HG03521 (cell line): ENCODE measurements around the gene SGPP2.
"Not testable (repeated sequence)": the region's sequence is repeated elsewhere in the genome, so short reads cannot be mapped to it uniquely, and the experiment has no call there.

Experiments used
- ATAC-seq: cut with Tn5 transposase; IDR thresholded peaks from one replicate; pipeline ENCODE4 v1.9.1; 2021; ENCODE audit warnings: mild to moderate bottlenecking, moderate library complexity; ENCODE audit not compliant: unreplicated experiment

The SGPP2 gene

DNA sequence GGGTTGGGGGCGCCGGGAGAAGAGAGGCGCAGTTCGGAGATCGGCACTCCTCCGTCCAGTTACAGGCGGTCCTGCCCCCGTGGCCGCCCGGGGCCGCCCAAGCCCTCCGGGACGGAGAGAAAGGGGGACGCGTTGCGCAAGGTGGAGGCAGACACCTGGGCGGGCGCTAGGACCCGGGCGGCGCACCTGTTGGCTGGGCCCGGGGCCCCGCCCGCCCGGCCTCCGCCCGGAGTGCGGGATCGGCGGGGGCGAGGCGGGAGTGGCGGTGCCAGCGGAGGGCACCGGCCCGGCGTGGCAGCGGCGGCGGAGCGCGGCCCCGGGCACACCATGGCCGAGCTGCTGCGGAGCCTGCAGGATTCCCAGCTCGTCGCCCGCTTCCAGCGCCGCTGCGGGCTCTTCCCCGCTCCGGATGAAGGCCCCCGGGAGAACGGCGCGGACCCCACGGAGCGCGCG is at the start of gene SGPP2:
SGPP2 (plus strand) TSS at position 268 of the 453 bp plus-strand sequence; CDS start at position 328, 60 bp downstream.
- peak; percentile 36 for ATAC-seq

- ATAC-seq, result no peak
These were observed 48.5 kb upstream of the SGPP2 start for GRCh38 chr2:222375798-222376197.

DNA sequence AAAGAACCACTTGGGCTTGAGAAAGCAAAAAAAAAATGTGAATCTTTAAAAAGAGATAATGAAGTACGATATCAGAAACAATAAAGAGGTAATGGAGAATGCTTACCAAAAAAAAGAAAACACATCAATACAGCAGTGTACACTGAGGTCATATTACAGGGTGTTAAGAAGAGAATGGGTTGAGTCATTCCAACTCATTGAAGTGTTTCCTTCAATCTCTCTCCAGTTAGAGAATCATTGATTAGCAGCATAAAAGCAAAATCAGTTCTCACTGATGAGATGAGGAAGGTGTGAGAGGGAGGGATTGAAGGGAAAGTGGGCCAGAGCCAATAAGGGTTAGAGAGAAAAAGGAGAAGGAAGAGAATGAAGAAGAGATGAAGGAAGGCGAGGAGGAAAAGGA is 43.9 kb upstream of the SGPP2 start:
- no peak for ATAC-seq

DNA sequence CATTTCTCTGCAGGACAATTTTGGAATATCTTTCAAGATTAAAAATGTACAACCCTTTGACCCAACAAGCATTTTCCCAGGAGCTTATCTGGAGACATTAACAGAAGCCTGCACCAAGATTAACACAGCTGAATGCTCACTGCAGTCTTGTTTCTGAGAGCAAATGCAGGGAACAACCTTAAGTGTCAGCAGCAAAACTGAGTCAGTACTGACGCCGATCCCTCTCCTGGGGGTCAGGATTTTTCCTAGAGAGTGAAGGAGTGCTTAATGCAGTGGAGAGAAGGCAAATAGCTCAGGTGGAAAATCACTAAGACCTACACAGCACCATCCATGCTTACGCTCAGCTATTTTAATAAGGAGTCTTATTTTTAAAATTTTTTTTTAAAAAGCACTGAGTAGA is 42.8 kb upstream of the SGPP2 start:
- no peak for ATAC-seq

- ATAC-seq, result no peak
These were observed 41.1 kb upstream of the SGPP2 start for GRCh38 chr2:222383255-222383654.

DNA sequence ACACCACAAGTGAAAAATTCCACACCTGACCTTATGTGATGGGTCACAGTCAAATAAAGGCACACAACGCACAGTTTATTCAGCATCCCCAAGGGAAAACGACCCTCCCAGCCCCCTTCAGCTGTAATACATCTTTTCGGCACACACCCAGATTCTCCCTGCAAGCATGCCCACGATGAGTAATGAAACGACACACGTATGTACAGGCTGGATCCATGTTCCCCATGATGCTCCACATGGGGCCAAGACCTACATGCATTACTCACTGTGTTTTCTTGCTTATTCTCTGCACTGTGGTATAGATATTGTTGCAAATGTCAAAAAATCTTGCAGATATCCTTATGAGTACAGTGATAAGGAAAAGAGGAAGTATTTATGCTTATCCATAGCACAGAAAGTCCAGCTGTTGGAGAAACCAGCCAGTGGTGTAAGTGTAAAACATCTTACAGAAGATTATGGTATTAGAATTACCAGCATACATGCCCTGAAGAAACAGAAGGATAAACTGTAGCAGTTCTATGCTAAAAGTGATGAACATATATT is 32.5 kb upstream of the SGPP2 start:
- ATAC-seq, result no peak

DNA sequence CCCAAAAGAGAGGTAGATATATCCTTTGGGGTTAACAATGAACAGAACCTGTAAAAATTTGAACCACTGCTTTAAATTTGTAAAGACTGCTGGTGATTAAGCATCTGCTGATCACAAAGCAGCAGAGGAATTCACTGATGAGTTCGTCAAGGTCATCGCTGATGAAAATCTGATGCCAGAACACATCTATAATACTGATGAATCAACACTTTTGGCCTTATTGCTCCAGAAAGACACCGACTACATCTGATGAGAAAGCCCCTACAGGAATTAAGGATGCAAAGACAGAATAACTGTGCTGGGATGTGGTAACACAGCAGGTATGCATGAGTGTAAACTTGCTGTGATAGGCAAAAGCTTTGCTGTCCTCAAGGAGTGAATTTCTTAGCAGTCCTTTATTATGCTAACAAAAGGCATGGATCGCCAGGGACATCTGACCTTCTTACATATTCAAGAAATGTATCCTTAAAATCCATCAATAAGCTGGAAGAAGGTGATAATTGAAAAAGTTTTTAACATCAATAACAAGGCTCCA is 30.5 kb upstream of the SGPP2 start:
- no peak for ATAC-seq

GRCh38 chr2:222398446-222398885 is 25.9 kb upstream of the SGPP2 start:
- no peak for ATAC-seq

- ATAC-seq, result no peak
These were observed 25.1 kb upstream of the SGPP2 start for GRCh38 chr2:222399038-222399783.

- no peak for ATAC-seq
These were observed 20.0 kb upstream of the SGPP2 start for GRCh38 chr2:222404151-222404905.

DNA sequence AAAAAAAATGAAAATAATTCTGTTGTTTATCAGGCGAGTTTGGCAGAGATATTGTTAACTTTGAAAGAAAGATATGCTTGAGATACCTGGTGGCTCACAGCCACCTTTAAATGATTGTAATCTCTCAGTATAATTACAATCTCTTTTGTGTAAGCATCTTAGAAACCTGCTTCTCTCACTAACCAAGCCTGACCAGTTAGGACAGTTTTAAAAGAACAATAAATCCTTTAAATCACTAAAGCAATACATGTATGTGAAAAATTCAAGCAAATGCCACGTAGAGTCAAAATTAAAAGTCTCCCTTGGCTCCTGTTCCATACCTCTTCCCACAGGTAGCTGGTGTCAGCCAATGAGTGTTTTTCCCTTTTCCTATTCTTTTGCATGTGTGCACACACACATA is 15.7 kb upstream of the SGPP2 start:
- no peak for ATAC-seq

DNA sequence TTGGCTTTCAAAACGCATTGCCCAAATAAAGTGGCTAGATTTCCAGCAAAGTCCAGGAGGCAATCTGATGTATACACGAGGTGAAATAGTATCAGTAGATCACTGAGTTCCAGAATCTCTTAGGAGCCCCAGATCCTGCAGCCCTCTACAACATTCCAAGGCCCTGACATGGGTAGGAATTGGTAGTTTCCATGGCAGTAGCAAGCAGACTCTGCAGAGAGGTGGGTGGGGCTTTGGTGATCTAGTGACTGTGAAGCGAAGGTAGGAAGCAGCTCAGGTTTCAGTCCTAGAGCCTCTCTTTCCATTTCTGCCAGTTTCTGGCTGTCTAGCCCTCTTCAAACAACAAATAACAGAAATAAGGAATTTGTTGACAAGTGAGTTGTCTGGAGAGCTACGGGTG is 13.8 kb upstream of the SGPP2 start:
- ATAC-seq, result no peak

- not testable (repeated sequence) for ATAC-seq
These were observed 12.0 kb upstream of the SGPP2 start for GRCh38 chr2:222412334-222412733.

DNA sequence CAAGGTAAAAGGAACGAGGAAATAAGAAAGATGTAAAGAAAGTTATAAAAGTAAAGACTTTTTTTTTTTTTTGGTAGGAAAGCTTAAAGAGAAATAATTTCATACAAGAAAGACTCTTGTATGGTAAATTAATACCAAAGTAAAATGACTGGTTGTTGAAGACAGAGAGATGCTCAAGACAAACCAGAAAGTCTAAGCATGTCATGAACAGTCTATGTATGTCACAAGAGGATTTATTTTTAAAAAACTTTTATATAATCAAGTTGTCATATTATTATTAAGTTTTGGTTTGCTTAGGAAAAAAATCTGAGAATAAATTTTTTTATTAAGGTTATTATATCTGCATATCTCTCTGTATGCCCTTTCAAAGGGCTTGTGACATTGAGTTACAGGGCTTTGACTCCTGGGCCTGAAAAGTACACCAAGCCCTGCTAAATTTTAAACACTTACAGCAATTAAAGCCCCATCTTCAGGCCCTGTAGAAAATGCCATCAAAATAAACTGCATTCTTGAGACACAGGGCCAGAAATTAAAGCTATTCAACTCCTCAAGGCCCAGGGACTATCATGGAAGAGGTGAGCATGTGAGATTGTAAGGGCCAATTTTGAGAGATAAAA is 10.9 kb upstream of the SGPP2 start:
- ATAC-seq, result no peak

DNA sequence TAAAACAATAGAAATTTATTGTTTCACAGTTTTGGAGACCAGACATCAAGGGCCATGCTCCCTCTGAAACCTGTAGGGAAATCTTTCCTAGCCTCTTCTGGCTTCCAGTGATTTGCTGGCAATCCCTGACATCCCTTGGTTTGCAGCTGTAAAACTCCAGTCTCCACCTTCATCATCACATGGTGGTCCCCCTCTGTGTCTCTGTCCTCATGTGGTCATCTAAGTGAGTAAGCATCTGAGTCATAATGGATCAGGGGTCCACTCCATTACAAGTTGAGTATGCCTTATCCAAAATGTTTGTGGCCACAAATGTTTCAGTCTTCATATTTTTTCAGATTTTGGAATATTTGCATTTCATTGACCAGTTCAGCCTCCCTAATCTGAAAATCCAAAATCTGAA is 5.6 kb upstream of the SGPP2 start:
- ATAC-seq, result no peak

DNA sequence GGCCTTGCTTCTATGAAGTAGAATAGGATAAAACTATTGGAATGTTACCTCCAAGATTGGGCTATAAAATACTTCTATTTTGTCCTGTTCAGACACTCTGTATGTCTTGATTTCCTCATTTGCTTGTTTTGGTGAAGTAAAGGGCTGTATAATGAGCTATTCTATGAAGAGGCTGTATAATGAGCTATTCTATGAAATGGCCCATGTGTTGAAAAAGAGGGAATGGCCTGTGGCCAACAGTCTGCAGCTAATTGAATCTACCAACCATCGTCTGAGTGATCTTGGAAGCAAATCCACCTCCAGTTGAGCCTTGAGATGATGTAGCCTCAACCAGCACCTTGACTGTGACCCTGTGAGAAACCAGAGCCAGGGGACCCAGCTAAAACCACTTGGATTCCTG is 3.8 kb upstream of the SGPP2 start:
- ATAC-seq, result no peak

- no peak for ATAC-seq
These were observed 2.7 kb upstream of the SGPP2 start for GRCh38 chr2:222421626-222422025.

DNA sequence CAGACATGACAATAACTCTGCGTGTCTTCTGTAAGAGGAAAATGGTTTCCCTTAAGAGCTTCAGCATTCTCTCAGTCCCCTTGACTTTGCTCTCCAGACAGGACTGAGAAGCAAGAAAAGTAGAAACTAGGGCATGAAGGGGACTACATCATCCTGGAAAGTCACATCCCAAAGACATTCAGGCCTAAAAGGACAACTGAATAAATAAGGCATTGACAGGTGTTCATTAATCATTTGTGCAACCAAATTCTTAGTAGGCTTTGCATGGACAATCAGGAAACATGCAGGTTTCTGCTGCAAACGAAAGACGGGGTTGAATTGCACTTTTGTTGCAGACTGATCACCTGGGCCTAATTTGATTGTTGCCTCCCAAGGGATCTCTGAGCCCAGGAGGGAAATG is 1.2 kb upstream of the SGPP2 start:
- no peak for ATAC-seq

DNA sequence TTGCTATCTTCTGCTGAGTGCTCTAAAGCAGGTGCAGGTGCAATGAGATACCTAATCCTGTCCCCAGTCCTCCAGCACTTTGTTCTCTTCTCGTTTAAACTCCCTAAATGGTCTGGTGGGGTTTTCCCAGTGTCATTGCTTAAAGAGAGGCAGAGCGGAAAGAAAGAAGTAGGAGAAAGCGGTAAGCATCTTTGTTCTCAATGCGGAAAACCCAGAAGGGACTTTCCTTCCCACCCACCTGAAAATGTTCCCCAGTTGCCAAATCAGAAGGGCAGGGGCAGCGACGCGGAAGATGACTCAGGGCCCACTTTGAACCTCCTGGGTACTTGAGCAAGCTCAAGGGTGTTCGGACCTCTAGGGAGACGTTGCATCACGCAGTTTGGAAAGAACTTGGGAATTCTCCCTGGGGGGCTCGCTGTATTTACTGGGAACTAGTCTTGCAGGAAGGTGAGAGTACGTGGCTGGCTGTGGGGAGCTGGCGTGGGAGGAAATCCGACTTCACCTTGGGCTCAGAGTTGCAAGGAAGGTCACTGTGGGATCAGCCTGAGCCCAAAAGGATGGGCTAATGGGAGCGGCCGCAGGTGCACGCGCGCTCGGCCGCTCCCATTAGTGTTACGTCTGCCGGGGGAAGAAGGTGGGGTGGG is 589 bp upstream of the SGPP2 start:
- ATAC-seq, result peak; percentile 4

DNA sequence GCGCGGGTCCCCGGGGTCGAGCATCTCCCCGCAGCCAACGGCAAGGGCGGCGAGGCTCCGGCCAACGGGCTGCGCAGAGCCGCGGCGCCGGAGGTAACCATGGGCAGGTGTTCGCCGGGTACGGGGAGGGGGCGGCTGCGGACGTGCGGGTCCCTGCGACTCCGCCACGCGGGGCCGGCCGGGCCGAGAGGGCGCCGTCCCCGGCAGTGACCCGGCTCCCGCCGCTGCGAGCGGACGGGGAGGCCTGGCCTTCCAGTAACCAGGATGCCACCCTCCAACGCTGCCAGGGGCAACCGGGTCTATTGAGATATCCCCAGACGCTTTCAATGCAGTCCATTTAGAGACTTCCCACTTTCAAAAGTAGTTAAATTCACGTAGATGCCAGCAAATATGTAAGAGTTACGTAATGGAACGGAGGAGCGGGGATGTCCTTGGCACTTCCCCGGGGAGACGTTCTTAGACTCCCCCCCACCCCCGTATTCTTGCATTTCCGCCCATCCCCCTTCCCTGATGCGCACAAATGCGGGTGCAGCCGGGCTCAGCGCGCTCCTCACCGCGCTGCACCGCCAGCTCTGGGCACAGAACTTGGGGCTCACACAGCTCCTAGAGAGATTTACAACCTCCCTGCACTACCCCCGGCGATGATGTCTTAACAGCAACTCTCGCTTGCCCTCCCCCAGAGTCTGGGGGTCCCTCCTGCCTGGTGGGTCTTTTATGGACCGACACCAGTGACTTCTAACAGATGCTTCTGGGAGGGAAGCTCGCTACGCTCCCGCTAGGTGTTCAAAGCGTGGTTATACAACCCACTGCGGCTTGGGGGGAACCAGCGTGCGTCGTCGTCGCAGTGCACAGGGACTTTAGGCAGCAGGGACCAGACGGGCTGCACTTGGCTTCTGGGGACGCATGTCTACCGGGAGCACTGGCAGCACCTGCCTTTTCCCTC is 657 bp downstream of the SGPP2 start:
- ATAC-seq, result peak; percentile 21
